Measurements from ENCODE around the gene RGL4.

RGL4 gene

GRCh38 chr22:23744485-23744884 is 53.7 kb downstream of the RGL4 start:
- DNase-seq = no peak

GRCh38 chr22:23745791-23746190 is 55.0 kb downstream of the RGL4 start:
- DNase-seq = no peak

Measured in CD4-positive, alpha-beta T cell treated with Interleukin-1 beta for 1 hour (primary cell).